ENCODE results near the gene PRG2.
"Not testable (repeated sequence)": the region's sequence is repeated elsewhere in the genome, so short reads cannot be mapped to it uniquely, and the experiment has no call there.

Gene PRG2

DNA sequence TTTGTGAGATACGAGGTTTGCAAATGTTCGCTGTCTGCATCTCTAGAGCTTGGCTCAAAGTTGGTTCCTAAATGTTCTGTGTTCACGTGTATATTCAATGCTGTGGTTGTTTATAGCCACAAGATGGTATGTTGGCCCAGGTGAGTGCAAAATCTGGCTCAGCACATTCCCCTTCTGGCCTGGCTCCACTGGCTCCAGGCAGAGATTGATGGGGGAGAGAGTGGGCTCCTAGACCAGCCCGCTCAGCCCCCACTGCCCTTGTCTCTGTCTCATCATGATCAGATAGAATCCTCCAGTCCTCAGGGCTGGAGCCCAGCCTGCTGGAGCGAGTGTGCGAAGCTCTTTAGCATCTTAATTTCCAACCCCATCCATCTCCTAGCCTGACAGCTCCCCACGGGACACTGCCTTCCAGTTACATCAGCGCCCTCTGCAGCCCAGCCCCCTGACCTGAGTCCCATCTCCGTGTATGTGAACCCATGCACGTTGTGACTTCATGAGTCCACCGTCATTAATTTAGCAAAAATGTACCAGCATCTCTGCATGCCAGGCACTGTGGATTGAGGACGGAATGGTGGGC is 50.3 kb downstream of the PRG2 start:
- in situ Hi-C loops (cut with MboI; ENCODE audit: low pct_unique_long_range_greater_than_20kb, low sequenced_read_pairs, unreplicated experiment): no loop called here
- DNase-seq (ENCODE audit: low spot score): no peak
- TF ChIP-seq, protein P1, sequence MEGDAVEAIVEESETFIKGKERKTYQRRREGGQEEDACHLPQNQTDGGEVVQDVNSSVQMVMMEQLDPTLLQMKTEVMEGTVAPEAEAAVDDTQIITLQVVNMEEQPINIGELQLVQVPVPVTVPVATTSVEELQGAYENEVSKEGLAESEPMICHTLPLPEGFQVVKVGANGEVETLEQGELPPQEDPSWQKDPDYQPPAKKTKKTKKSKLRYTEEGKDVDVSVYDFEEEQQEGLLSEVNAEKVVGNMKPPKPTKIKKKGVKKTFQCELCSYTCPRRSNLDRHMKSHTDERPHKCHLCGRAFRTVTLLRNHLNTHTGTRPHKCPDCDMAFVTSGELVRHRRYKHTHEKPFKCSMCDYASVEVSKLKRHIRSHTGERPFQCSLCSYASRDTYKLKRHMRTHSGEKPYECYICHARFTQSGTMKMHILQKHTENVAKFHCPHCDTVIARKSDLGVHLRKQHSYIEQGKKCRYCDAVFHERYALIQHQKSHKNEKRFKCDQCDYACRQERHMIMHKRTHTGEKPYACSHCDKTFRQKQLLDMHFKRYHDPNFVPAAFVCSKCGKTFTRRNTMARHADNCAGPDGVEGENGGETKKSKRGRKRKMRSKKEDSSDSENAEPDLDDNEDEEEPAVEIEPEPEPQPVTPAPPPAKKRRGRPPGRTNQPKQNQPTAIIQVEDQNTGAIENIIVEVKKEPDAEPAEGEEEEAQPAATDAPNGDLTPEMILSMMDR (IDR thresholded peaks at IDR 0.05; ENCODE audit: extremely low read depth, insufficient read depth, missing control alignments): peak; percentile 23

DNA sequence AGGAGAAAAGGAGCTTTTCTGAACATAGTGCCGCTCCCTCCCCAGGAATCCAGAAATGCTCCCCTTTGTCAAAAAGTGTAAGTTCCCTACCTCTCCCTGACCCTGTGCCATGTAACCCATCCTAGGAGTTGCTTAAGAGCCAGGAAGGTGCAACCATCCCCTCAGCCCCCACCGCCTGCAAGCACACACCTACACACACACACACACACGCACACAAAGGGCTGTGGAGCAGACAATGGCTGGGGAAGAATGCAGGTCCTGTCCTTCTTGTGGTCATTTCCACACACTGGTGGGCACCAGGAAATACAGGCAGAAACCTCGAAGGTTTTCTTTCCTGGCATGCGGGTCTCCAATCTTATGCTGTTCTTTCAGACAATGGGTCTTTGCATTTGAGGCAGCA is 51.1 kb downstream of the PRG2 start:
- no peak for DNase-seq (ENCODE audit: low spot score)
- in situ Hi-C loops (cut with MboI; ENCODE audit: low pct_unique_long_range_greater_than_20kb, low sequenced_read_pairs, unreplicated experiment): no loop called here
- TF ChIP-seq, protein P1 (IDR thresholded peaks at IDR 0.05; ENCODE audit: extremely low read depth, insufficient read depth, missing control alignments): no peak

DNA sequence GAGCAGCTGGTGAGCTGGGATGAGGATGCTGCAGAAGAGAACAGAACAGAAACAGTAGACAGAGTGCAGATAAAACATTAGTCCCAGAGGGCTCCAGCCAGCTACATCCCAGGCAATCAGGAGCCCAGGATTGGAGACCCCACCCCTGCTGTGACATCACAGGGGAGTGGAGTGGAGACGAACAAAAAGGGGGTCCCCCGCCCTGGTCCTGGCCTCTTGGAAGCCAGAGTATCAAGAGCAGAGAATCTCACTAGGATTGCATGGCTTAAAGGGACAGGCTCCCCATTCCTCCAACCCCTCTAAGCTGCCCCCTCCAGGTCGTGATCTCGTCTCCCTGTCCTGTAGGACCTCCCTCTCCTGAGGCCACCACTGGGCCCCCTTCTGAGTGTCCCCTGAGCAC is 52.3 kb downstream of the PRG2 start, which contains the start of gene P2RX3:
P2RX3 (plus strand) TSS at position 211 of the 400 bp plus-strand sequence. CDS start 199 bp downstream, outside the sequence.
- in situ Hi-C loops (cut with MboI; ENCODE audit: low pct_unique_long_range_greater_than_20kb, low sequenced_read_pairs, unreplicated experiment): no loop called here
- TF ChIP-seq, protein P1 (IDR thresholded peaks at IDR 0.05; ENCODE audit: extremely low read depth, insufficient read depth, missing control alignments): no peak
- DNase-seq (ENCODE audit: low spot score): no peak

DNA sequence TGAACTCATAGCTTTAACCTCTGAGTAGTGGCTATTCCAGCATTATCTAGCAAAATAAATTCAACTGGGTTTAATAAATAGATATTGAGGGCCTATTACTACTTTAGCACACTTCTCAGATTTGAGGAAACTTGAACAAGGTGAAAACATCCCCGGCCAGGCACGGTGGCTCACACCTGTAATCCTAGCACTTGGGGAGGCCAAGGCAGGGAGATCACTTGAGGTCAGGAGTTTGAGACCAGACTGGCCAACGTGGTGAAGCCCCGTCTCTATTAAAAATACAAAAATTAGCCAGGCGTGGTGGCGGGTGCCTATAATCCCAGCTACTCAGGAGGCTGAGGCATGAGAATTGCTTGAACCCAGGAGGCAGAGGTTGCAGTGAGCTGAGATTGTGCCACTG is 53.6 kb downstream of the PRG2 start:
- in situ Hi-C loops (cut with MboI; ENCODE audit: low pct_unique_long_range_greater_than_20kb, low sequenced_read_pairs, unreplicated experiment); DNase-seq (ENCODE audit: low spot score): not testable (repeated sequence)

Data from GM13977 (cell line).